Activated CD4-positive, alpha-beta T cell treated with anti-CD3 and anti-CD28 coated beads, Interleukin-2, Interleukin-6, amounts not matched to agents 100 ng/mL and 50 ng/mL, durations not matched to agents 16 hours and 8 hours (primary cell): Measurements from ENCODE around the gene RCHY1.
"Not testable (repeated sequence)": the region's sequence is repeated elsewhere in the genome, so short reads cannot be mapped to it uniquely, and the experiment has no call there.

Experiments used
- DNase-seq: peaks from one replicate; pipeline ENCODE4 v3.0.0-alpha.2; 2020

Gene RCHY1

DNA sequence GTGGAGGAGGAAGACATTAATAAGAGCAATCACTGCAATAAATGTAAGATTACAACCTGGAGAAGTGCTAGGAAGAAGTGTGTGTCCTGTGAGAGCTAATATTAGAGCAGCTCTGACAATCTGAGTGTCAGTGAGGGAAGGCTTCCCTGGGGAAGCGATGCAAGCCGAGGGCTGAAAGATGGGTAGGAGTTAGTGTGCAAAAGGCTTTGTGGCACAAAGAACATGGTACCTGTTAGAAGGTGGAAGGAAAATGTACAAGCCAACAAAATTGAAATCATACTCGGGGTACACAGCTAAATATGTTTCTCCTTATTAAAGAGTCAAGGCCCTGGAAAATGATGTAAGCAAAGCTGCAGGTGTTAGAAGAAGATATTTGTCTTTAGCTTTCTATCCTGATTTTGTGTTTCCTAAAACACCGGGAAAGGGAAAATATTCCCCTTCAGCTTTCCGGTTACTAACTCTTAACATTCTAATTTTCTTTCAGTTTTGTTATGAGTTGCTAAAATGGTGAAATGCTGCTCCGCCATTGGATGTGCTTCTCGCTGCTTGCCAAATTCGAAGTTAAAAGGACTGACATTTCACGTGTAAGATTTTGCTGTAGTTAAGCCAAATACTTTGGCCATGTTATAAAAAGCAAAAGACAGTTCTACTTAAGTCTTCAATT lies 878 bp upstream of the RCHY1 start:
- peak; percentile 62 for DNase-seq

DNA sequence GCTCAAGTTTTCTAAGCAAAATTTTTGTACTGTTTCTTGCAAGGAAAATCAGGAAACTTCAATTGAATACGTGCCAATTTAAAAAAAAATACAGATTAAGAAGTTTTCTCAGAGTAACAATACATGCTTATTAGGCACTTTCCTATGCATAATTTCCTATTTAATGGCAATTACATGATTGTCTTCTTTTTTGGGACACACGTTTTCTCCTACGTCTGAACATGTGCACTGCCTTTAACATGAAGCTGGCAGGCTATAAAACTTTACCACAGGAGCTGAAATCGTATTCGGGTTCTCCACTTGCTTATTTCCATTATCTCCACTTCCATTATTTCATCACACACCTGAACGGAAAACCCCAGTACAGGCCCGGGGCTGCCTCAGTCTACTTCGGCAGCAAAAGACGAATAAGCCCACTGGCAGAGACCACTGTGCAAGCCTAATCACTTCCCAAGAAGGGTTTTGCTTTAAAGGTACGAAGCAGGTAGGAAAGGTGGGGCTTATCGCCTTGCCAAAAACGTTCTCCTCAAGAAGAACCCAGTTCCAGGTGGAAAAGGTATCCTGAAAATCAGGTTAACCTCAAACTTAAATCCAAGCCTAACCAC lies 575 bp downstream of the RCHY1 start:
- DNase-seq, result no peak

DNA sequence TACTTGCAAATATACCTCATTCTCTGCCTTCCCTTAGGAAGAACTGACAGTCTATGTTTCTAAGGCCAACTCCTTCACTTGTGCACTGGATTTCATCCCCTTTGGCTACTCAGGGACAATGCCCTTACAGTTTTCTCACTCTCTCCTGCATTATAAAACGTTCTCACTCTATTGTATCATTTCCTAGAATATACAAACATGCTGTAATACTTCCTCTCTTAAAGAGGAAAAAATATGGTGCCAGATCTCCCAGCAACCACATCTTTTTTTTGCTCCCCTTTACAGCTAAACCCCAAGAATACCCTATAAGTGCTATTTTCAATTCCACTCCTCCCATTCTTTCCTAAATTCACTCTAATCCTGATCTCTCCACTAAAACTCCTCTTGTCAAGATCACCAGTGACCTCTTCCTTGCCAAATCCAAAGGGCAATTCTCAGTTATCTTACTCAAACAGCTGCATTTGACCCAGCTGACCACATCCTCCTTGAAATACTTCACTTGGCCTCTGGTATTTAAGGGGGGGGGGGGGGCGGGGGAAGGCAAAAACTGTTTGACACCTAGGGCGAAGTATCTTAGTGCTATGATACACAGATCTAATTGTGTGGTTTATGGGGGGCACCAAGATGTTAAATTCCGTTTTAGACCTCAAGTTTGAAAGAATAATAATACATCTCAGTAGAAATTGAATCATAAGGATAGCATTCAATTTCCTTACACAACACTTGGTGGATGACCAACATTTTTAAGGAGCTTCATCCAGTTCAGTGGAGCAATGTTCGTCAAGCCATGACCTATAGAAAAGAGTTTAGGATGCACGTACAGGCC lies 1.6 kb downstream of the RCHY1 start:
- DNase-seq, result peak; percentile 34

DNA sequence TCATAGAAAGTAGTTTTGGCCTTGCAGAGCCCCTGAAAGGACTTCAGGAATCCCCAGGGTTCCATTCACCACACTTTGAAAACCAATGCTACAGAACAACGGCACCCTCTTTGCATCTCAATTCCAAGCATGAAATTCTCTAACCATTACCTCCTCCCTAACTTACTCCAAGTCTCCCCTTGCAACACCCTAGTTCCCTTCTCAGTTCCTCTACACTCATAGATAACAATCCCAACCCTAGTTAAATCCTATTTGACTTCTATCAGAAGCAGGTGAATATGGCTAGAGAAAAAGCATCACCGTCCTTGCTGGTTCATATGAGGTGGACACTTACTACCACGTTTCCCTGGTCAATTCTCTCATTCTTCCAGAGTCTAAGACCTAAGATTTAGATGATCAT lies 2.4 kb downstream of the RCHY1 start:
- DNase-seq, result no peak

DNA sequence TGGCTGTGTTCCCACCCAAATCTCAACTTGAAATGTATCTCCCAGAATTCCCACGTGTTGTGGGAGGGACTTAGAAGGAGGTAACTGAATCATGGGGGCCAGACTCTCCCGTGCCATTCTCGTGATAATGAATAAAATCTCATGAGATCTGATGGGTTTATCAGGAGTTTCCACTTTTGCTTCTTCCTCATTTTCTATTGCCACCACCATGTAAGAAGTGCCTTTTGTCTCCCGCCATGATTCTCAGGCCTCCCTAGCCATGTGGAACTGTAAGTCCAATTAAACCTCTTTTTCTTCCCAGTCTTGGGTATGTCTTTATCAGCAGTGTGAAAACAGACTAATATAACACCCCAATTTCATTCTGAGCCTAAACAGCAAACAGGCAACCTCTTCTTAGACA lies 4.6 kb downstream of the RCHY1 start:
- not testable (repeated sequence) for DNase-seq

DNA sequence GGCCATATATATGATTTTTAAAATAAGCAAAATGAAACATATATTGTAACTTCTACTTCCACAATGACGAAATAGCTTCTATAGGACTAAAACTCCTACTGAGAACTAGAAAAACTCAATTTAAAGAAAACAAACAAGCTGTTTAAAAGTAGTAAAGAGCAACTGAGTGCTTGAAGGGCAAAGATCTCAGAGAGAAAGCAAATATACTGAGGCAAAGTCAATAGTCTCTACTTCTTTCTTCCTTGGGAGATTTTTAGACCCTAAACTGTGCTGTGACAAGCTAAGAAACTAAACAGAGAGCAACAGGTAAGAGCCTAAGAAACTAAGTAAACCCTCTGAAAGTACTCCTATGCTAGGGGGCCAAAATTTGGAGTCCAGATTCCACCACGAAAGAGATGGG lies 8.6 kb downstream of the RCHY1 start:
- no peak for DNase-seq

DNA sequence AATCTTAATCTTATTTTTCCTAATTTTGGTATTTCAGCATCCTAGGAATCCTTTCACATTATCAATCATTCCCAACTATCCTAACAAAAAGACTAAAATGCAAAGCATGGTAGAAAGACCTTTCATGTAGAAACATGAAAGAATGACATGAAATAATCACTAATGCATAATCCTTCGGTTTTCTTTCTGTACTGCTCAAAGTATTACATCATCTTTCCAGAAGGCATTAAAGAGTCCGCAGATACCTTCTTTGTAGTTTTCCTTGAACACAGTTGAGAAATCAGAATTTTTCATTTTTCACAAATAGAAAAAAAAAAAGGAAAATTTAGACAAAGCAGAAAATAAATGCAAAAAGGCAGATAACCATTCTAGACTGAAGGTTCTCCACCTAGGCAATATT lies 11.5 kb downstream of the RCHY1 start:
- DNase-seq, result no peak

DNA sequence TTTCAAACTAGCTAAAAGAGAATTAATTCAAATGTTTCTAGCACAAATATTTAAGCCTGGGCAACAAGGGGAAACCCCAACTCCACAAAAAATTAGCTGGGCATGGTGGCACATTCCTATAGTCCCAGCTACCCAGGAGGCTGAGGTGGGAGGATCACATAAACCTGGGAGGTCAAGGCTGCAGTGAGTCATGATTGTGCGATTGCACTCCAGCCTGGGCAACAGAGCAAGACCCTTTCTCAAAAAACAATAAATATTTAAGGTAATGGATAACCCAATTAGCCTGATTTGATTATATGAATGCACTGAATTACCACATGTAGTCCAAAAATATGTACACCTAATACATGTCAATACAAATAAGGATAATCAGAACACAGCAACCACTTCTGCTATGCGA lies 14.3 kb downstream of the RCHY1 start:
- no peak for DNase-seq

DNA sequence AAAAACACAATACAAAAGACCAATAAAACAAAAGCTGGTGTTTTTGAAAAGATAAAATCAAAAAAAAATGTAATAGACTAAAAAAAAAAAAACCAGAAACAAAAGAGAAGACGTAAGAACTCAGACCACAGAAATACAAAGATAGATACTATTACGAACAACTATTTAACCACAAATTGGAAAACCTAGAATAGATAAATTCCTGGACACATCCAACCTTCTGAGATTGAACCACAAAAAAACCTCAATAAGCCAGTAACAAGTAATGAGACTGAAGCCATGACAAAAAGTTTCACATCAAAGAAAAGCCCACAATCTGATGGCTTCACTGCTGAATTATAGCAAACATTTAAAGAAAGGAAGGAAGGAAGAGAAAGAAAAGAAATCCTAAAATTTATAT lies 16.2 kb downstream of the RCHY1 start:
- no peak for DNase-seq

DNA sequence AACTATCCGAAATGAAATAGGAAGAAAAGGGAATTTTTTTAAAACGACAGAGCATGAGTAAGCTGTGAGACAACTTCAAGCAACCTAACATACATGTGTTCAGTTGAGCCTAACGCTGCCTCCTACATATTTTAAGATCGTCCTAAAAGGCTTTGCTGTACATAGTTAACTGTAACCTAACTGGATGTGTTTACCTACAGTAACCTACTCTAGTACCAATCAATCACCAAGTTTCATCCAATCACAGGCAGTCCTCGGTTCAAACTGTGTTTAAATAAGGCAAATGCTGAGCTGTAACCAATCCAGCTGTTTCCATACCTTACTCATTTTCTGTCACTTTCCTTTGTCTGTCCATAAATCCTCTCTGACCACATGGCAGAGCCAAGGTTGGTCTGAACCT lies 17.1 kb downstream of the RCHY1 start:
- DNase-seq, result no peak

DNA sequence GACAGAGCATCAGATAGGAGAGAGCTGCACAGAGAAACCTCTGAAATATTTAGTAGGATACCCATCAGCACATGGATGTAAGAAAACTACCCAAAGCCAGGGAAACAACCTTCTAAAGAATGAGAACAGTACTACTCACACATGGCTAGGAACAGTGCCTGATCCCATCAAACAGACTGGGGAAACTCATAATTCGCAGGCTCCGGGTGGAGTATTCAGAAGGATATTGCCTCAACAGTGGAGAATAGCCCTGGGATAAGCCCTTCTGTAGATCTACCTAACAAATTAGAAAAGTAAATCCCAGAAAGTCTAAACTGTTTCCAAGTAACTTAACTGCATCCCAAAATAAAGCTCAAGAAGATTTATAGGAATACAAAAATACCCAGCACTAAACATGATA lies 17.8 kb downstream of the RCHY1 start:
- no peak for DNase-seq

DNA sequence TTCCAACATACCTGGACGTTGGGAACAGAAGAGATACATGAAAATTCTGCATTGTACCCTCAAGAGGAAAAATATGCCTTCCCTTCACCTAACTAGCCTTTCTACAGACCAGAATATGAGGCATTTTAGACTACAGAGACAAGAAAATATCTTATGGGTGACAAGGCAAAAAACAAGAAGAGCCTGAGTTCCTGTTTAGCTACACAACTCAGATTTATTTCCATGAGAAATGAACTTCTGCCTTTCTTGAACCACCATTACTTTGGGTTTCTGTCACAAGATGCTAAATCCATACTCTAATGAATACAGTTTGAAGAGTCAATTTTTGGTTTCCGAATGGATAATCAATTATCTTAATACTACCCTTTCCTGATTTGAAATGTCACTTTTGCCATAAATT lies 18.7 kb downstream of the RCHY1 start:
- DNase-seq, result no peak

DNA sequence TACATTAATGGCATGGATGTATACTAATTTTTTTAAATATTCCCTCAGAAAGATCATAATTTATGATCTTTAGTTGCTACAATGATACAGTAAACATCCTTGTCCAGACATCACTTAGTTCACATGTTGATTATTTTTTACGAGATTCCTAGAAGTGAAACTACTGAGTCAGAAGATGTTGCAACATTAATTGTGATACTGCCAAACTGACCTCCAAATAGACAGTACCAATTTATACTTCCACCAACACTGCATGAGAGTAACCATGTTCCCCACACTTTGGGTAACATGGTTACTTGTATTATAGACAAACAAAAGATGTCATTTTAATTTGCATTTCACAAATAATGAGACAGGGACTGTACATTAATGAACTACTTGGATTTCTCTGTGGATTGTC lies 19.6 kb downstream of the RCHY1 start:
- peak; percentile 14 for DNase-seq

DNA sequence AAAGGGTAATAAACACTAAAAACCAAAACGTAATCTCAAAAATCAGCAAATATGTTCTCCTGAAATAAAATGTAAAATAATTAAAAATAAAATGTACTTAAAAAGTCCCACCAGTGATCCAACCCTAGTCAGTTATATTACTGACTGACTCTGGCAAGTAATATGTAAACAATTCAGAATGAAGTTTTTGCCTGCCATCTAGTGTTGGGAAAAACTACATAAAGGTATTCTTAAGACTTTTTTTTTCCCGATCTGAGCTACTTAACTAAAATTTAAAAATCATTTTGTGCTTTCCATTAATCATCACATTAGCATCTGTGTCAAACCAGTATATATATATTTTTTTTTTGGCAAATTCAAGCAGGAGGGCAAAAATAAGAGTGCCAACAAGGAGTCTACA lies 24.0 kb downstream of the RCHY1 start:
- no peak for DNase-seq

DNA sequence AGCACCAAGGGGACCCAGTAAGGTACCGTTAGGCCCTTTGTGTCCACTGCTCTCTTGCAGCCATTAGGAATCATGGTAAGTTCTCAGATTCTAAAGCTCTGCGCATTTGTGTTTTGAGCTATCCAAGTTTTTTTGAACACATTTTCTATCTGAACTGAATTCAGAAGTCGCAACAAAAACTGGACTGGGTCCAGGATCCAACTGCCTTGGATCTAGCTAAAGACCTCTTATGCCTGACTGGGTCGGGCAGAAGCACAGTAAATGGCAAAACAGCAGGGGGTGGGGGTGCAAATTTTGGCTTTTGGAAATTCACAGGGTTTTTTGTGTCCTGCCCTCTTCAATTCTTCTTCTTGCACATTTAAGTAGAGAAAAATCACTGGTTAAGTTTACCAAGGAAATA lies 30.0 kb downstream of the RCHY1 start:
- no peak for DNase-seq

DNA sequence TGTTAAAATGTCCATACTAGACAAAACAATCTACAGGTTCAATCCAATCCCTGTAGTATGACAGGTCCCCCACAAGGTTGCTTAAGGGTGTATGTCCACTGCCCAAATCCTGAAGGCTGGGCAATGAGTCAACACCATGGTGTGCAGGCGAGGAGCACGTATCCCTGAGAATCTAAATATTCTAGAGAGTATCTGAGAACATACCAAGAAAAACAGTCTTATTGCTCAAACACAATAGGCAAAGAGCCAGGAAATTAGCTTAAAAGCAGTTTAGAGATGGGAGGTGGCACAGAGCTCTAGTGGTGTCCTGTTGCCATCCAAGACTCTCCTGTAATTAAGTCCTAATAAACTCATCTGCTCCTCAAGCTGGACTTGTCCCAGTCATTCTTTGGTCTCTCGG lies 37.0 kb downstream of the RCHY1 start:
- no peak for DNase-seq

DNA sequence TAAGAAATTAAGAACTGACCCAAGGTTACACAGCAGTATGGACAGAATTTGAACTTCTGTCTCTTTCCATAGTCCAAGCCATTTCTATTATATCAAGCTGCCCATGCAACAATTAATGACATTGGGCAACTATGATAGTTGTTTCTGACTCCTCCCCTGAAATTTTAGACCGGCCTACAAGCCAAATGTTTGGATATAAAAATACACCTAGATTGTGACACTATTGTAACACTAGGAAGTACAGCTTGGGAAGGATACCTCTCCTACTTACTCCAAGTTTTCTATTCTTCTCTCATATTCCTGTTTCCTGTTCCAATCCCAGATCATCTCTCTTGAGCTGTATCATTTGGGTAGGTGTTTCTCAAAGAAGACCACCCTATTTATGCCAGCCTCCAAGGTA lies 43.5 kb downstream of the RCHY1 start:
- no peak for DNase-seq

DNA sequence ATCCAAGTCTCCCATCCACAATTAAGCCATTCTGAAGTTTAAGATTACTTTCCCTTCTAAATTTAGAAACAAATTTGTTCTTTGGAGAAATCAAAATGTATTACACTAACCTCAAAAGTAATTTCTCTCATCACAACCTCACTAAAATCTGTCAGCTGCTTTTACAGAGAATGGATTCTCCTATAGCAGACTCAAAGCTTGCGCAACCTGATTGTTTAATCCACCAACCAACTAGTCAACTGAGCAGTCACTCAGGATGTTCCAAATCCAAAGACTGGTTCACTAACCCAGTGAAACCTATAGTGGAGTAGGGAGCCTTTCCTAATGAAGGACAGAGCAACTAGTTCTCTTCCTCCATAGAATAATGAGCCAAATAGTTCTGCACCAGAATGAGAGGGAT lies 44.3 kb downstream of the RCHY1 start:
- DNase-seq, result no peak

DNA sequence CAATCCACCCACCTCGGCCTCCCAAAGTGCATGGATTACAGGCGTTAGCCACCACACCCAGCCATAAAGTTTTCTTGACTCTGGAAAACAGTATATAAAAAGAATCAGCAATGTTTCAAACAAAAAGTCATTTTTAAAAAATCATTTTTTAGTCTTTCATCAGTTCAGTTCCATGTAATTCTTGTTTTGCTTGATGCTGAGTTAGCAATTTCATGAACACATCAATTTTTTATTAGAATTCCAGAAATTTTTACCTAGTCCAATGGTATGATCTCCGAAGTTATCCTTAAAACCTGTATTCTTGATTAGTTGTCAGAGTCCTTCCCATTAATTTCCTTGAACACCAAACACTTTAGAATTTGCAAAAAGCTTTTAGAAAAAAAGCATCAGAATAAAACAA lies 56.8 kb downstream of the RCHY1 start:
- DNase-seq, result no peak

DNA sequence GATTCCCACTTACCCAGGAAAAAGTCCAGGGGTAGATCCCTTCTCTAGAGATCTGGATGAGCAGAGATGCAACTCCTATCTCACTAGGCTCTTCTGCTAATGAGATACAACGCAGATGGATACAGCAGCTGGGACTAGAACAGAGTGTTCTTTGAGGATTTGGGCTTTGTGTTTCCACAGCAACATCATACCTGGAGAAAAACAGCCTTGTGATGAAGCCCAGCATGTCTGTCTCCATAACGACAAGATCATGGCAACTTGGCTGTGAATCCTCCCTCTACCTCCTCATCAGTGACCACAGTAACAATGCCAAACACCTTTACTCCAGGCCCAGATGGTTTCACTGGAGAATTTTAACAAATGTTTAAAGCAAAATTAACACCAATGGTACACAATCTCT lies 80.1 kb downstream of the RCHY1 start:
- no peak for DNase-seq

DNA sequence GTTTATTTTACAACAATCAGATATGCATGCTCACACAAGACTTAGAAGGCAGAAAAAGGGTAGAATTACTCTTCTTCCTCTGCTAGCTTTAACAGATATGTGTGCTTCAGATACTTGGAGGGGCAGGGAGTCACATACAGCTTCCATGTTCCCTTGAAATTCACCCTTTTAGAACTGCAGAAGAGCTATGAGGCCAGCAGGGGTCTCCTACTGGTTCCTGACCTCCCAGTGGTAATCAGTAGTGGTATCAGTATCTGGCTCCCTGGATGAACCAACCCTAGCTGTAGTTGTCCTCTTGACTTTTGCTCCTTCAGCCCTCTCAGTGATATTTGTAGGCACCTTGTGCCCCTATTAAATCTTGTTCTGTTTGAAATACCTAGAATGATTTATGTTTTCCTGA lies 81.5 kb downstream of the RCHY1 start:
- peak; percentile 18 for DNase-seq

DNA sequence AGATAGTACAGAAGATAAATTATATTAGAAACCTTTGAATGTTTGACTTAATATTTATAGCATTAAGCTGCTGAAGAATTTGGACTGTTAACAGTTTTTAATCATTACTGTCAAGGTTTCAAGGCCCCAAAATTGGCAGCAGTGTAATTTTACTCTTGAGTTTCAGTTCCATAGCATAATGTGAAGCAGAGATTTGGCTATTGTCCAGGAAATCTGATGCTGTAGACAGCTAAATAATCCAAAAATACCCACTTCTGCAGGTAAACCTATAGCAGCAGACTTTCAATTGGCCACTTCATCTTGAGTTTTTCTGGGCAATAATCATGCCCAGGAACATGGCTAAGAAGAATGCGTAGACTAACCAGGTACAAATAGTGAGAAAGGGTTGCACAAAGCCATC lies 85.0 kb downstream of the RCHY1 start:
- no peak for DNase-seq
